SIG-M5 (cell line): ENCODE data around the gene VPS39.
A peak's percentile ranks its signal among the peaks of the same experiment; 100 is the strongest.
"Not testable (repeated sequence)": the region's sequence is repeated elsewhere in the genome, so short reads cannot be mapped to it uniquely, and the experiment has no call there.

Experiments used
- DNase-seq: peaks from one replicate; lab custom pipeline; 2025; lab: John Stamatoyannopoulos, UW

VPS39 gene, protein sequence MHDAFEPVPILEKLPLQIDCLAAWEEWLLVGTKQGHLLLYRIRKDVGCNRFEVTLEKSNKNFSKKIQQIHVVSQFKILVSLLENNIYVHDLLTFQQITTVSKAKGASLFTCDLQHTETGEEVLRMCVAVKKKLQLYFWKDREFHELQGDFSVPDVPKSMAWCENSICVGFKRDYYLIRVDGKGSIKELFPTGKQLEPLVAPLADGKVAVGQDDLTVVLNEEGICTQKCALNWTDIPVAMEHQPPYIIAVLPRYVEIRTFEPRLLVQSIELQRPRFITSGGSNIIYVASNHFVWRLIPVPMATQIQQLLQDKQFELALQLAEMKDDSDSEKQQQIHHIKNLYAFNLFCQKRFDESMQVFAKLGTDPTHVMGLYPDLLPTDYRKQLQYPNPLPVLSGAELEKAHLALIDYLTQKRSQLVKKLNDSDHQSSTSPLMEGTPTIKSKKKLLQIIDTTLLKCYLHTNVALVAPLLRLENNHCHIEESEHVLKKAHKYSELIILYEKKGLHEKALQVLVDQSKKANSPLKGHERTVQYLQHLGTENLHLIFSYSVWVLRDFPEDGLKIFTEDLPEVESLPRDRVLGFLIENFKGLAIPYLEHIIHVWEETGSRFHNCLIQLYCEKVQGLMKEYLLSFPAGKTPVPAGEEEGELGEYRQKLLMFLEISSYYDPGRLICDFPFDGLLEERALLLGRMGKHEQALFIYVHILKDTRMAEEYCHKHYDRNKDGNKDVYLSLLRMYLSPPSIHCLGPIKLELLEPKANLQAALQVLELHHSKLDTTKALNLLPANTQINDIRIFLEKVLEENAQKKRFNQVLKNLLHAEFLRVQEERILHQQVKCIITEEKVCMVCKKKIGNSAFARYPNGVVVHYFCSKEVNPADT

DNA sequence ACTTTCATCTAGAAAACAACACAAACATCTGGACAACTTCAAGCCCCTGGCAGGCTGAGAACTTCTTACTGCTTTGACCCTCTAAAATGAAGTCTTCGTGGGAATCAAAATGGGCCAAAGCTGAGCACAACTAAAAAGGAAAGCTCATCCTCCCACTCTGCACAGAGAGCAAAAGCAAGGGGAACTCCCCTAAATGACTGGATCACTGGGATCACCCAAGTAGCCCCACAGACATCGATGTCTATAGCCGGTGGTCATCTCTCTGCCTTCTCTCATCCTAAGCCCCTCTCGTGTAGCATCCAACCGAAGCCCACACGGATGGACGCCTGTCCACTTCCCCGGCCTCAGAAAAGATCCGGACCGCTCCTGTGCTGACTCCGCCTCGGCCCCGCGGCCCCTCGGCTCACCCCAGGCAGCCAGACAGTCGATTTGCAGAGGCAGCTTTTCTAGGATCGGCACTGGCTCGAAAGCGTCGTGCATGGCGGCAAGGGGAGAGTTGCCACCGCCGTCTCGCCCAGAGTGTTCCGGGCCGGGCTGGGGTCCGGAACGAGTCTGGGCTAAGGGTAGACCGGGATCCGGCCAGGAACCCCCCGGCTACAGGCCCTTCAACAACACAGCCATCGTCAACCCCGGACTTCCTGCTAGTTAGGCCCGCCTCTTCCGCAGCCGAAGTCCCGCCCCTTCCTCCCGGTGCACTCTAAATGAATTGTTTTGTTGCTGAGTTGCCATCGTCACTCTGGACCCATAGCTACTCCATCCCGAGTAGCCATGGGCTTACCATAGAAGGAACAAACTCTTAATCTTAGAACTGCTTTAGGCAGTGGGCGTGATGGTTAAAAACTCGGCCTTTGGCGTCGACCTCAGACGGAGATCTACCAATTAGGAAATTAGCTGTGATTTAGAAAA lies at the start of gene VPS39:
TSS of gene VPS39 (minus strand) at position 631 of the 906 bp plus-strand sequence. CDS start at position 480, 151 bp downstream.
- peak; percentile 21 for DNase-seq

DNA sequence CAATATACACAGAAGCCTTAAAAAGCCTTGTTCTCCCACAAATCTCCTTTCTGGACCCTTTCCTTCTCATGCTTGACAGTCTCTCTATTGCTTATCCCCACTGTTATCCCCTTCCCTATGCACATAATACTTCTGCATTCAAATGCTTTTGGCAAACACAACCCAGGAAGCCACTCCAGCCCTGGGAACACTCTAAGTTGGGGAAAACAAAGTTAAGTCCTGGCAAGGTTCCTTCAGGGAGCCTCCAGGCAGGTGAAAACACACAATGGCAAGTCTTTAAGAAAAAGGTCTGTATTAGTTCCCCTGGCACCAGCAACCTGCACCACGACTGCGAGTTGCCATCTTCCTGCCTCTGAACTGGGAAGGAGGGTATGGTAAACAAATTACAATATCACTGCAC lies 45.2 kb upstream of the VPS39 start:
- no peak for DNase-seq

DNA sequence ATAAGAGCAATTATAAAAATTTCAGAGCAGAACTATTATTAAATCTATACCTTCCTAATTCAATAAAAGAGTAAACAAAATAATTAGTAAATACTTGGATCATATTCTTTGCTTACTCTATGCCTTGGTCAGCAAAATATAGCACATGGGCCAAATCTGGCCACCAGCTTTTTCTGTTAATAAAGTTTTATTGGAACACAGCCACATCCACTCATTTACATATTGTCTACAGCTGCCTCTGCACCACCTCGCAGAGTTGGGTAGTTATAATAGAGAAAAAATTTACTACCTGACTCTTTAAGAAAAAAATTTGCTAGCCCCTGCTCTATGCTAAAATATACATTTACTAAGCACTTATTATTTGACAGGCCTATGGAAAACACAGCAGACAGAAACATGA lies 32.7 kb upstream of the VPS39 start:
- DNase-seq = no peak

DNA sequence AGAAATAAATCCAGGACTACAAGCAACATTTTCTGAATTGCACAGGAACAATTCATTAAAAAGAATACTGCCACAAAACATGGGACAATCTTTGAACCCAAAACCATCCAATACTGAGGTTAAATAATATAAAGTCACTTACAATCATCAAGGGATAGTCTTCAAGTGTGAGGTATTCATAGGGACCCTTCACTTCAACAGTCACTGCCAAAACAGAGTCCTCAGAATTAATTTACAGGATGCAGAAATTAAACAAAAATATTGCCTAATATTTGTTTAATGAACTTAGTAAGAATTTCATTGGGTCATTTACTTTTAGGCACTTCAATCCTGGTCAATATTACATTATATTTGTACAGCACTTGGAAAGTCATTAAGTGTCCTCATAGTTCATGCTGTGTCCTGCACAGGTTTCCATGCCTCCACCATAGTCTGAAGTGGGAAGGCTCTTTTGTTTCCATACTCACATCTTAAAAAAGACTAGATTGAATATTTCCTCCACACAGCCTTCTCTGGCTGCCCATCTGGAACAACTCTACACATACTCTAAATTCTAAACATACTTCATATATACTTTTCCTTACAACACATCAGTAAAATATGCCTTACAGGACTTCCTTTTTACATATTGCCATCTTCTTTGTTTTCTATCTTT lies 31.6 kb upstream of the VPS39 start:
- no peak for DNase-seq

DNA sequence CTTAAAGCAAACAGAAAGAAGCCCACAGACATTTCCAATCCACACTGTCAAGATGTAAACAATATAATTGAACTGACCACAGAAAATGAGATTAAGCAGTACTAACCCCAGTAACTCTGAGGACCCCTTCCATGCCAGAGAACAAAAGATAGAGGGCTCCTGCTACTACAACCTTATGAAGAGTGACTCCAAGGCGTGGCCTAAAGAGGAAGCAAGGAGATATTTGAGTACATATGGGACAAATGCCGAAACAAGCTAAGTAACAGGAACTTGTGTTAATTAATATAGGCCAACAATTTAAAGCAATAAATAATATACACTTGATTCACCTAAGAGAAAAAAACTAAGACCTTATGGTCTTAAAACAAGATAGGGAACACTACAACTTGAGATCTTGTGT lies 25.0 kb upstream of the VPS39 start:
- DNase-seq = no peak

DNA sequence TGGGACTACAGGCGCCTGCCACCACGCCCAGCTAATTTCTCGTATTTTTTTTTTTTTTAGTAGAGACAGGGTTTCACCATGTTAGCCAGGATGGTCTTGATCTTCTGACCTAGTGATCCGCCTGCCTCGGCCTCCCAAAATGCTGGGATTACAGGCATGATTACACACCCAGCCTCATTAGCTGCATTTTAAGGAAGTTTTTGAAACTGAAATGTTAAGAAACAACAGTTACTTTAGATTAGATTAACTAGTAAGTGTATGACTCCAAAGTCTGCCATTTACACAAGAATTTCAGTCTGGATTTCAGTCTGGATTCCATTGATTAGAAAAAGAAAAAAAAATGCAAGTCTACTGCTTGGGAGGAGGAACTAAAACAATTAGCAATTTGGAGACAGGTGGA lies 24.5 kb upstream of the VPS39 start:
- no peak for DNase-seq

DNA sequence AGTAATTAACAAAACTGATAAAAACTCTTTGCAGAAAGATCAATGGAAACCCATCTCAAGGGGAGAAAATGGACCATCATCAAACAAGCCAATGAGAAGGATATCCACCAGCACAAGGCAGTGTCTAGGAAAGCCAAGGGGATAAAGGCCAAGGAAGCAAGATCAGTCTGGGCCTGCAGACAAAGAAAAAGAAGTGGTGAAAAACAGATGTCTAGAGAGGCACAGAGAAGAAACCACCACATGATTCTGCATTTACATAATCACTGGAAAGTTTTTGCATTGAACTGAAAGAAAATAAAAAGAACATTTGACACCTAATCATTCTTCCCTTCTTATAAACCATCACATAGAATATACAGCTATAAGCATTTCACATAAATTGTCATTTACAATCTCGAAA lies 23.0 kb upstream of the VPS39 start:
- no peak for DNase-seq

DNA sequence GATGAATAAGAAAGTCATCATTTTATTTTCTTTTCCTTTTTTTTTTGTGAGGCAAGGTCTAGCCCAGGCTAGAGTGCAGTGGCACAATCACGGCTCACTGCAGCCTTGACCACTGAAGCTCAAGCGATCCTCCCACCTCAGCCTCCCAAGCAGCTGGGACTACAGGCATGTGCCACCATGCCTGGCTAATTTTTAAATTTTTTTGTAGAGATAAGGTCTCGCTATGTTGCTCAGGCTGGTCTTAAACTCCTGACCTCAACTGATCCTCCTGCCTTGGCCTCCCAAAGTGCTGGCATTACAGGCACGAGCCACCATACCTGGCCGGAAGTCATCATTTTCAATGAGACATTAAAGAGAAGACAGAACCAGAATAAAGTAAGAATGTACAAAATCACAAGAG lies 20.9 kb upstream of the VPS39 start:
- DNase-seq = not testable (repeated sequence)

DNA sequence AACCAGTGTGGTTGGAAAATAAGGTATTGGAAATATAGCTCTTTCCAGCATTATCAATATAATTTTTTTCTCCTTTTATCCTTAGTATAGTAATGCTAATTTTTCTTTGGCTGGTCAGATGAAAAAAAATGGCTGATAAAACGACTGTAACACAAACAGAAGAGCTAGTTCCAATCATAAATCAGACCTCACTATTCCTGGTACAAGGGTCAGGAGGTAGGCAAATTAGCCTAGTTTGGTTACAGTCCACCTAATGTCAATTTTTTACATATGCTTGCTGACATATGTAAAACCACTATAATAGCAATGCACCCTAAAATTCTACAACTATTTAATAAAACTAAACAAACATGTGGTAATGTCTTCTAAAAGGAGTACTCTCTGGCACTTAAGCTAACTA lies 19.9 kb upstream of the VPS39 start:
- no peak for DNase-seq

DNA sequence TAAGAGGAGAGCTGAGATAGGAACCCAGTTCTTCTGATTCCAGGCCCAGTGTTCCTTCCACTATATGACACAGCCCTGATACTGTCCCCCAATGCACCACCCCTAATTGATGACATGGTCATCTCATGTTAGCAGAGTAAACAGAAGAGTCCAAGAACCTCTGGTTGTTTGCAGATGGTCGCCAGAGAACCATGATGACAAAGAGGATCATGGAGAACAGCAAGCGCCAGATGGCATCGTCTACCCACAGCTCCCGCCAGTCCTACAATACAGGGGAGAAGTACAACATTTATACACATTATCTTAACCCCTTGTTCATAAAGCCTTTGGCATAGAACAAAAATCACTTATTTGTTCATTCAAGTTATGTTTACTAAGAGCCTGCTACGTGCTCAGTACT lies 18.5 kb upstream of the VPS39 start:
- DNase-seq = no peak

DNA sequence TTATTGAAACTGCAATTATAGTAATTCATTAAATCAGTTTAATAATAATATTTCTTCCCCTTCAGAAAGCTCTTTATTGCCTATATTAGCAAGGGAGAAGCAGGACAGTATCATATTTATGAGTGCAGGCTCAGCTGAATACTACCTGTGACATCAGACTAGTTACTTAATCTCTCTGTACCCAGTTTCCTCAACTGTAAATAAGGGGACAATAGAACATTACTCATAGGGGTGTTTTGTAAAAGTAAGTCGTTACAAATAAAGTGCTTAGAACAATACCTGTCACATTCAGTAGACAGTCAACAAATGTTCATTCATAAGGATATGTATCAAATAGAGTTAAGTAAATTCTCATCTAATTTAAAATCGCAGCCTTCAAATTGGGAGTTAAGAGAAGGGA lies 12.1 kb upstream of the VPS39 start:
- no peak for DNase-seq

DNA sequence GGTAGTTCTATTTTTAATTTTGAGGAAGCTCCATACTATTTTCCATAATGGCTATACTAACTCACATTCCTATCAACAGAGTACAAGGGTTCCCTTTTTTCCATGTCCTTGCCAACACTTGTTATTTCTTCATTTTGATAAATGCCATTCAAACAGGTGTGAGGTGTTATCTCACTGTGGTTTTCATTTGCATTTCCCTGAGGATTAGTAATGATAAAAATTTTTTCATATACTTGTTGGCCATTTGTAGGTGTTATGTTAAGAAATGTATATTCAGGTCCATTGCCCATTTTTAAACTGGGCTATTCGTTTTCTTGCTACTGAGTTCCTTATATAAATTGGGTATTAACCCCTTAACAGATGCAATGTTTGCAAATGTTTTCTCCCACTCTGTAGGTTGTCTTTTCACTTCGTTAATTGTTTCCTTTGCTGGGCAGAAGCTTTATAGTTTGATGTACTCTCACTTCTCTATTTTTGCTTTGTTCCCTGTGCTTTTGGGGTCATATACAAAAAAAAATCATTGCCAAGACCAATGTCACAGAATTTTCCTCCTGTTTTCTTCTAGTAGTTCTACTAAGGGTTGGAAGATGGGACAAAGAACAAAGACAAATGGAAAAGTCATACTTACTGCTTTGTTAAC lies 11.0 kb upstream of the VPS39 start:
- DNase-seq = no peak

DNA sequence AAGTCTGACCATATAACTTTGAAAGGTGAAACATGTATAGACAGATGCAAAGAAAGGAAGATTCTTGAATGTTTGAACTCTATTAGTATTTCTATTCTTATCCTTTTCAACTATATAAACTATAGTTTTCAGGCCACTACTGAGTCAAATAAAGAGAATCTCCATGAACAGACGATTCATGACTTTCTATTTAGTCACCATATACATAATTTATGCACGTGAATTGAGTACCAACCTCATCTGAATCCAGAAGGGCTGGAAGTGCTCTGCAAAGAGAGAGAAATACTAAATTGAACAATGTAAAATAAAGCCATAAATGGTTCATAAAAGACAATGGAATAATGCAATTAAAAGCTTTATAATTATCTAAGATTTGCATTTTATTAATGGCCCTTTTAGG lies 9.5 kb upstream of the VPS39 start:
- DNase-seq = no peak

DNA sequence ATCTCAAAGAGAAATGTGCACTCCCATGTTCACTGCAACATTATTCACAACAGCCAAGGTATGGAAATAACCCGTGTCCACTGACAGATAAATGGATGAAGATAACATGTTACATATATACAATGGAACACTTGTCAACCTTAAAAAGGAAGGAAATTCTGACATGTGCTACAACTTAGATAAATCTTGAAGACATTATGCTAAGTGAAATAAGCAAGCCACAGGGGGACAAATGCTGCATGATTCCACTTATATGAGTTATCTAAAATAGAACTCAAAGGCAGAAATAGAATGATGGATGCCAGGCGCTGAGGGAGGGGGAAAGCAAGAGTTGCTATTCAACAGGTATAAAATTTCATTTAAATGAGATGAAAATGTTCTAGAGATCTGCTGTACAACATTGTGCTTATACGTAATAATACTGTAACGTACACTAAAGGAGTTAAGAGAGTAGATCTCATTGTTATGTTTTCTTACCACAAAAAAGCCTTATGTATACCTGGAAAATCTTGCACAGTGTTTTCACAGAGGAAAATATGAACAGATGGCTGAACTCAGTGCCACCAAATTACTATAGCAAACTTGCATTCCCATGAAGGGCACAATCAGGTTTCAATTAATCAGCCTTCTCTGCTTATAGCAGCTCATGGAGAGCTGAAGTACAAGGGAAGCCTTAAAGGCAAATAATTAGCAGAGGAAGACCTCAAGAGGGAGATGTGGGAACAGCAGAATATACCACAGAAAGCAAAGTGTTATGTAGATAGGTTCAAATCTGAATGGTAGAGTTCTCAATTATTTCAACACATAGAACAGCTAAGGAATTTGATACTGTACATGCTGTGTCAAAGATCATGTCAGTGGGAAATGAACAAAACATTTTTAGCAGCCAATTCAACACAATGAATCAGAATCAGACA lies 8.1 kb upstream of the VPS39 start:
- DNase-seq = no peak

DNA sequence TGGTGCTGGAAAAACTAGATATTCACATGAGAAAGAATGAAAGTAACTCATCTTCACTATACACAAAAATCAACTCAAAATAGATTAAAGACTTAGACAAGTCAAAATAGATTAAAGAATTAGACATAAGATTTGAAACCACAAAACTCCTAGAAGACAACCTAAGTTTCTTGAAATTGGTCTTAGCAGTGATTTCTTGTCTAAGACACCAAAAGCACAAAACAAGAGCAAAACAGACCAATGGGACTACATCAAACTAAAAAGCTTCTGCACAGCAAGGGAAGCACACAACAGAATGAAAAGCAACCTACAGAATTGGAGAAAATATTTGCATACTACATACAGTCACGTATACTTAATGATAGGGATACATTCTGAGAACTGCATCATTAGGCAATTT lies 6.5 kb upstream of the VPS39 start:
- no peak for DNase-seq

DNA sequence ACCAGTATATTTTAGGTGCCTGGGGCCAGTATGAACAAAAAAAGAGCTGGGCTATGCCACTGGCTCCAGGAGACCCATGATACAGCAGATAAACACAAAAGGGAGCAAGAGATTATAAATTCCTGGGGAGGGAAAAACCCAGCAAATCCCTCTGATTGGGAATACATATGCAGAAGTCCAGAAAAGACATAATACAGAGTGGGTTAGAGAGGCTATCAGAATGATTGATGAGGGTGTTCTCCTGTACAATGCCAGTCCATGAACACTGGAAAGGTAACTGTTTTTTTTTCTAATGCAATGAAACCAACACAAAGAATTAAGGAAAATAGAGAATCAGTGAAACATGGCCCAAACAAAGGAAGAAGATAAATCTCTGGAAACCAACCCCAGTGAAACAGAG lies 5.4 kb upstream of the VPS39 start:
- no peak for DNase-seq

DNA sequence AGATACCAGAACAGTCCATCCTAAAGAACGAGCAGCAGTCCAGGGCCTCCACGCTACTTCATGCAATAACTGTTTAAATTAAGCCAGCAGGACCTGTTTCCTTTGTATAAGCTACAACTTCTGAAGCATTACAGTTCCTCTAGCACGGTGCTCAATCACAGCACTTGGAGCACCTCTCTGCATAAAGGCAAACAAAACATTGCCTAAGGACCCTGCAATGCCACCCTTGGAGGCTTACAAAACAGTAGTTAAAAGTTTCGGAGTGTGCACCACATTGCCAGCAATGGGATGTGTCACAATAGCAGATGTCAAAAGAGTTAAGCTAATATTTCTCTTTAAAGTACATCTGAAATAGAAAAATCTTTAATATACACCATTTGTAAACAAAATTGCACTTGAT lies 2.6 kb upstream of the VPS39 start:
- no peak for DNase-seq

DNA sequence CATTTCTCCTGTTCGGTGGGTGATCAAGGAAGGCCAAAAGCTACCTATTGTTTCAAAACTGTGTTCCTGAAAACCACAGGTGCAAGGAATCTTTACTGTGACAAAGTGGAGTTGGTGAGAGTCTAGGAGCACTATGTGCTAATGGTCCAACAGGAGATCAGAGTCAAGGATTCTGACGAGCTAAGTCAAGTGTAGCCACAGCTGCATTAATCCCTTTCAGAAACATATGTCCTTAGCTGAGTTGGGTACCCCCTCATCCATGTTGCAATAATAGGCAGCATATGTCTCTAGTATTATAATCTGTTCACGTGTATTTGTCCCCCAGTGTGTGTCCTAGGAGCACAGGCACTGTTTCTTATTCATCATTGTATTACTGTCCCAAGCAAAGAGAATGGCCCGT lies 1.7 kb downstream of the VPS39 start:
- DNase-seq = no peak

DNA sequence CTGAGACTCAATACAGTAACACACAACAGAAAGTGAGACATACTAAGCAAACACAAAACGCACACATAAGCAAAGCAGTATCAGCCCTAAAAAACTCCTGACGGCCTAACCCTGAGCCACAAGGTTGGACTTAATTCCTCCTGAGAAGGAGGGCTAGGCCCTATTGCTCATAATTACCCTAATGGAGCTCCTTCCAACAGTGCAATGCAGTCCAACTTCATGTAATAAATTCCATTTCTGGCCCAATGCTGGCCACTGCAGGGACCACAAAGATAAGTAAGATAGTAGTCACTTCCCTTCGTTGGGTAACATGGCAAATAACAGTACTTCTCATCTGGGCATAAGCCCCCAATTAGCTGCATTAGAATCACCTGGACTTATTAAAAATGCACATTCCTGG lies 4.2 kb downstream of the VPS39 start:
- no peak for DNase-seq

DNA sequence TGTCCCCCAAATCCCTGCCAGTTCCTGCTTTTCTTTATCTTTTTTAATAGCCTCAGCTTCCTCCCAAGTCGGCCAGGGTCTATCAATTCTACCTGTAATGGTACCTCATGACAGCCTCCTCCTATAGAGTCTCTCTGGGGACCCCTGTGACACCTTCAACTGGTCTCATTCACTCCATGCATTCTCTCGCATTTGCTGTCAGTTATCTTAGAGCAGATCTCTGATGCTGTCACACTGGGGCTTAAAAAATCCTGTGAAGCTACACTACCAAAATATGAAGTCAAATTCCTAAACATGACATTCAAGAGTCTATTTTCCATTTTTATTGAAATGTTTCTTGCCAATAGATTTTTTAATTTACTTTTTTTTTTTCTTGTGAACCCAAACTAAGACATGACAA lies 5.5 kb downstream of the VPS39 start:
- DNase-seq = no peak
